BLaER1 (cell line): ENCODE data around the gene PNPLA2.

Source experiments
- H3K27ac ChIP-seq: shearing (Covaris generic); formaldehyde crosslinking; 2 replicates; pipeline ENCODE4 v1.8.1; 2022
- H3K27me3 ChIP-seq: shearing (Covaris generic); formaldehyde crosslinking; 2 replicates; pipeline ENCODE4 v1.8.1; 2022
- H3K36me3 ChIP-seq: shearing (Covaris generic); formaldehyde crosslinking; 2 replicates; pipeline ENCODE4 v1.8.1; 2022
- H3K4me1 ChIP-seq: shearing (Covaris generic); formaldehyde crosslinking; 2 replicates; pipeline ENCODE4 v1.8.1; 2022
- H3K4me2 ChIP-seq: shearing (Covaris generic); formaldehyde crosslinking; 2 replicates; pipeline ENCODE4 v1.8.1; 2022
- H3K4me3 ChIP-seq: shearing (Covaris generic); formaldehyde crosslinking; 2 replicates; pipeline ENCODE4 v1.8.1; 2022
- H3K9ac ChIP-seq: shearing (Covaris generic); formaldehyde crosslinking; 2 replicates; pipeline ENCODE4 v1.8.1; 2022
- H3K9me3 ChIP-seq: shearing (Covaris generic); formaldehyde crosslinking; 2 replicates; pipeline ENCODE4 v1.8.1; 2022
- H4K20me1 ChIP-seq: shearing (Covaris generic); formaldehyde crosslinking; 2 replicates; pipeline ENCODE4 v1.8.1; 2022
- Cebpa-rat ChIP-seq: shearing (Covaris generic); IDR thresholded peaks from 2 replicates; pipeline ENCODE4 v1.8.1; 2022

Gene PNPLA2

DNA sequence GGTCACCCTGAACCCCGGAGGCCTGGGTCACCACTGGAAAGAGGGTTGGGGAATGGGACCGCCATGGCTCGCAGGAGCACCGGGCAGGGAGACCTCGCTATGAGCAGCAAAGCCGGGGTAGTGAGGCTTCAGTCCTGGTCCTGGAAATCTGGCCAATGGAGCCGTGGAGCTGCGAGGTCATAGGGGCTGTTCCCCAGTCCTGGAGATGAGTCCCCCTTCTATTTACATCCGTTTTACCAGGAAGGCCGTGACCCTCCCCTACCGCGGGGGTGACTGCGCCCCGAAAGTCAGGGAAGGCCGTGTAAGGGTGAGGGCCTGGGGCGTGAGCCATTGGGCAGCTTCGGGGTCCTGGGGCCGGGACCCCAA is 14.1 kb upstream of the PNPLA2 start:
- peaks cover 53% of the 10 kb centered on the region for H3K4me1 ChIP-seq
- peak overlapping the region; percentile 89 for H3K27ac ChIP-seq
- H3K27me3 ChIP-seq = no peaks in the 10 kb centered on the region
- H3K36me3 ChIP-seq = peaks cover 37% of the 10 kb centered on the region
- no peaks in the 10 kb centered on the region for H3K9me3 ChIP-seq
- H3K4me2 ChIP-seq = peak overlapping the region; percentile 99
- TF ChIP-seq Cebpa-rat = no peak
- peak overlapping the region; percentile 80 for H3K9ac ChIP-seq
- H3K4me3 ChIP-seq = peak overlapping the region; percentile 76
- peaks cover 26% of the 10 kb centered on the region; the same call in 1 of the 2 replicates for H4K20me1 ChIP-seq

DNA sequence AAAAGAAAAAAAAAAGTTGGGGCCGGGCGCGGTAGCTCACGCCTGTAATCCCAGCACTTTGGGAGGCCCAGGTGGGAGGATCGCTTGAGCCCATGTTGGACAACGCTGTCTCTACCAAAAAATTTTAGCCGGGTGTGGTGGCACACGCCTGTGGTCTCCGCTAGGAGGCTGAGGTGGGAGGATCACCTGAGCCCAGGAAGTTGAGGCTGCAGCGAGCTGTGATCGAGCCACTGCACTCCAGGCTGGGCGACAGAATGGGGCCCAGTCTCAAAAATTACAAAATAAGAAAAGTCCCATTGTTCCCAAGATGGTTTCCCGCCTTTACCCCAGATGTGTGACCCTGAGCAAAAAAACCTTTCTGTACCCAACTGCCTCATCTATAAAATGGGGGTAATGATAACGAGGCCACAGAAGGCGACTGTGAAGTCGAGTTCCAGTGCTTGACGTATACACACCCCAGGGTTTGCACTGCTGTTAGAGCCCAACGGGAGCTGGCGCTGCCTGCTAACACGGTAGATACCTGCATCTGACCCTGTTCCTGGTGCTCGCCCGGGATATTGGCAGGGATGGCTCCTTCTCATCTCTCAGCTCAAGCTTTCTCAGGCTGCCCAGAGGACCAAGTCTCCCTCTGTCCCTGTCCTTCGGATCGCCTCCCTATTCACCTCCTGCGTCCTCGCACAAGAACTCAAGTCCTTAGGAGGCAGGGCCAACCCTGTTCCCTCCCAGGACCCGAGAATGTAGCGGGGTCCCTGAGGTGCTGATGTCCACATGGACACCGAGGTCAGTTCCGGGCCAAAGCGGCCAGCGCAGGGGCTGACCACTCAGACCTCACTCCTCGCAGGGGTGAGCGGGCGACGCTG is 10.1 kb upstream of the PNPLA2 start:
- Histone ChIP-seq H3K9ac (peak overlapping the region; percentile 100), H4K20me1 (peaks cover 51% of the 10 kb centered on the region), H3K27me3 (no peaks in the 10 kb centered on the region), H3K4me1 (peaks cover 66% of the 10 kb centered on the region), H3K27ac (peak overlapping the region; percentile 100), H3K36me3 (peaks cover 29% of the 10 kb centered on the region), H3K9me3 (no peaks in the 10 kb centered on the region), H3K4me2 (peak overlapping the region; percentile 85), H3K4me3 (peak overlapping the region; percentile 100)
- no peak for TF ChIP-seq Cebpa-rat

- no peak for TF ChIP-seq Cebpa-rat
- peak within 1 kb of the TSS; percentile 96 for H3K4me2 ChIP-seq
- H3K9ac ChIP-seq = peak within 1 kb of the TSS; percentile 100
- peaks cover 48% of the 10 kb centered on the region for H4K20me1 ChIP-seq
- no peaks in the 10 kb centered on the region for H3K27me3 ChIP-seq
- peak within 1 kb of the TSS; percentile 100 for H3K4me3 ChIP-seq
- no peaks in the 10 kb centered on the region for H3K9me3 ChIP-seq
- H3K4me1 ChIP-seq = peaks cover 60% of the 10 kb centered on the region
- H3K36me3 ChIP-seq = peaks cover 37% of the 10 kb centered on the region
- H3K27ac ChIP-seq = peak within 1 kb of the TSS; percentile 100
These were observed 9.3 kb upstream of the PNPLA2 start, which contains the start of gene RPLP2 for GRCh38 chr11:809287-810039. Gene RPLP2 (plus strand): TSS chr11:809967. CDS start chr11:810235, 268 bp downstream.

GRCh38 chr11:810040-810567 is 8.6 kb upstream of the PNPLA2 start:
- no peak for TF ChIP-seq Cebpa-rat
- H3K4me1 ChIP-seq = peaks cover 56% of the 10 kb centered on the region
- H3K27me3 ChIP-seq = no peaks in the 10 kb centered on the region
- H4K20me1 ChIP-seq = peaks cover 44% of the 10 kb centered on the region
- peak overlapping the region; percentile 100 for H3K4me3 ChIP-seq
- H3K27ac ChIP-seq = peak overlapping the region; percentile 100
- H3K36me3 ChIP-seq = peaks cover 44% of the 10 kb centered on the region
- H3K9ac ChIP-seq = peak overlapping the region; percentile 100
- H3K4me2 ChIP-seq = peak overlapping the region; percentile 96
- H3K9me3 ChIP-seq = no peaks in the 10 kb centered on the region

GRCh38 chr11:811446-812245 is 7.1 kb upstream of the PNPLA2 start:
- Histone ChIP-seq H3K36me3 (peaks cover 57% of the 10 kb centered on the region), H3K27me3 (no peaks in the 10 kb centered on the region), H3K9me3 (no peaks in the 10 kb centered on the region), H4K20me1 (peaks cover 51% of the 10 kb centered on the region), H3K9ac (peak overlapping the region; percentile 100), H3K27ac (peak overlapping the region; percentile 100), H3K4me2 (peak overlapping the region; percentile 96), H3K4me3 (peak overlapping the region; percentile 100), H3K4me1 (peaks cover 44% of the 10 kb centered on the region)
- no peak for TF ChIP-seq Cebpa-rat

DNA sequence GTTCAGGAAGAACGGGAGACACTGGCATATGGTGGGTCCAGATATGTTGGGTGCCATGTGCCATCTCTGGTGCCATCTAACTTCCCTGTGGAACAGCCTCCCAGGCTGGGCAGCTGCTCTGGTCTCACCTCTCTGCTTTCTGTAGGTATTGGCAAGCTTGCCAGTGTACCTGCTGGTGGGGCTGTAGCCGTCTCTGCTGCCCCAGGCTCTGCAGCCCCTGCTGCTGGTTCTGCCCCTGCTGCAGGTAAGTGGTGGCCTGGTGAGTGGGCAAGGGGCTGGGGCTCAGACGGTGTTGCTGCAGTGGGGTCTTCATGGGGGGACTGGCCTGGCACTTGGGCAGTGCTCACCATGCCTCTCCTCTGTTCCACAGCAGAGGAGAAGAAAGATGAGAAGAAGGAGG is 6.3 kb upstream of the PNPLA2 start:
- no peak for TF ChIP-seq Cebpa-rat
- no peak overlapping the region; the same call in 1 of the 2 replicates for H3K27ac ChIP-seq
- H3K9ac ChIP-seq = peak overlapping the region; percentile 100; the same call in 1 of the 2 replicates
- peak overlapping the region; percentile 96 for H3K4me2 ChIP-seq
- peaks cover 57% of the 10 kb centered on the region for H3K36me3 ChIP-seq
- H3K9me3 ChIP-seq = no peaks in the 10 kb centered on the region
- H4K20me1 ChIP-seq = peaks cover 51% of the 10 kb centered on the region
- no peaks in the 10 kb centered on the region for H3K27me3 ChIP-seq
- H3K4me3 ChIP-seq = no peak overlapping the region
- peaks cover 44% of the 10 kb centered on the region for H3K4me1 ChIP-seq

- Histone ChIP-seq H3K27me3 (no peaks in the 10 kb centered on the region), H3K4me2 (no peak overlapping the region), H3K27ac (no peak overlapping the region), H3K36me3 (peaks cover 57% of the 10 kb centered on the region), H3K4me1 (peaks cover 40% of the 10 kb centered on the region), H3K4me3 (no peak overlapping the region), H4K20me1 (peaks cover 51% of the 10 kb centered on the region), H3K9ac (0 out of 2 replicates have a peak overlapping the region, but pooled peaks have one; percentile 100), H3K9me3 (no peaks in the 10 kb centered on the region)
- no peak for TF ChIP-seq Cebpa-rat
These were observed 5.7 kb upstream of the PNPLA2 start for GRCh38 chr11:813072-813455.

GRCh38 chr11:813456-814096 is 5.1 kb upstream of the PNPLA2 start:
- Histone ChIP-seq H3K27ac (no peak overlapping the region), H3K4me2 (no peak overlapping the region), H3K9me3 (no peaks in the 10 kb centered on the region), H3K27me3 (no peaks in the 10 kb centered on the region), H3K4me1 (peaks cover 36% of the 10 kb centered on the region), H4K20me1 (peaks cover 51% of the 10 kb centered on the region), H3K36me3 (peaks cover 57% of the 10 kb centered on the region), H3K9ac (0 out of 2 replicates have a peak overlapping the region, but pooled peaks have one; percentile 22), H3K4me3 (no peak overlapping the region)
- TF ChIP-seq Cebpa-rat = no peak
